GM18511 (cell line): ENCODE results near the gene CRLF2.
"Not testable (repeated sequence)": the region's sequence is repeated elsewhere in the genome, so short reads cannot be mapped to it uniquely, and the experiment has no call there.

Source experiments
- ATAC-seq: cut with Tn5 transposase; IDR thresholded peaks from one replicate; pipeline ENCODE4 v1.9.1; 2021; ENCODE audit warnings: mild to moderate bottlenecking, moderate library complexity; ENCODE audit not compliant: unreplicated experiment

The CRLF2 gene

DNA sequence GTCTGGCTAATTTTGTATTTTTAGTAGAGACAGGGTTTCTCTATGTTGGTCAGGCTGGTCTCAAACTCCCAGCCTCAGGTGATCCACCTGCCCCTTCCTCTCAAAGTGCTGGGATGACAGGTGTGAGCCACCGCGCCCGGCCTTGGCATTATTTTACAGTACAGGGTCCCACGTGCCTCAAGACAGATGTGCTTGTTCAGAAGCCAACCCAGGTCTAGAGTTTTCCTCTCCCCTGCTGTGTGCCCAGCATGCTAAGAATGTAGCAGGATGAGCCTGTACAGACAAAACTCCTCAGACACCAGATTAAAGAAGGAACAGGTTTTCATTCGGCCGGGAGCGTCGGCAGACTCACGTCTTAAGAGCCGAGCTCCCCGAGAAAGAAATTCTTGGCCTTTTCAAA lies 42.2 kb downstream of the CRLF2 start:
- ATAC-seq = no peak

DNA sequence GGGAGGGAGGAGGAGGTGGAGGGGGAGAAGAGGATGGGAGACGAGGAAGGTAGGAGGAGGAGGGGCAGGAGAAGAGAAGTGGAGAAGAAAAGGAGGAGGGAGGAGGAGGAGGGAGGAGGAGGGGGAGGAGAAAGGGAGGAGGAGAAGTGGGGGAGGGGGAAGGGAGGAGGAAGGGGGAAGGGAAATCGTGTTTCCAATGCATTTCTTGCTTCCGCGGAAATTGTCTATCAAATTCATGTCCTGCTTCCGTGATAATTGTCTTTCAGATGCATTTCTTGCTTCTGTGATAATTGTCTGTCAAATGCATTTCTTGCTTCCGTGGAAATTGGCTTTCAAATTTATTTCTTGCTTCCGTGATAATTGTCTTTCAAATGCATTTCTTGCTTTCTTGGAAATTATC lies 43.3 kb downstream of the CRLF2 start:
- no peak for ATAC-seq

DNA sequence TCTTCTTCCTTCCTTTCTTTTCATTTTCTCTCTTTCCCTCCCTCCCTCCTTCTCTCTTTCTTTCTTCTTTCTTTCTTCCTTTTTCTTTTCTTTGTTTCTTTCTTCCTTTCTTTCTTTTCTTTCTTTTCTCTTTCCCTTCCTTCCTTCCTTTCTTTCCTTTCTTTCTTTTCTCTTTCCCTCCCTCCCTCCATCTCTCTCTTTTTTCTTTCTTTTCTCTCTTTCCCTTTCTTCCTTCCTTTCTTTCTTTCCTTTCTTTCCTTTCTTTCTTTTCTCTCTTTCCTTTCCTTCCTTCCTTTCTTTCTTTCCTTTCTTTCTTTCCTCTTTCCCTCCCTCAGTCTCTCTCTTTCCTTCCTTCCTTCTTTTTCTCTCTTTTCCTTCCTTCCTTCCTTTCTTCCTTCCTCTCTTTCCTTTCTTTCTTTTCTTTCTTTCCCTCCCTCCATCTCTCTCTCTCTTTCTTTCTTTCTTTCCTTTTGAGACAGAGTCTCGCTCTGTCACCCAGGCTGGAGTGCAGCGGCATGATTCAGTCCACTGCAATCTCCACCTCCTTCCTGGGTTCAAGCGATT lies 44.4 kb downstream of the CRLF2 start:
- ATAC-seq = no peak

DNA sequence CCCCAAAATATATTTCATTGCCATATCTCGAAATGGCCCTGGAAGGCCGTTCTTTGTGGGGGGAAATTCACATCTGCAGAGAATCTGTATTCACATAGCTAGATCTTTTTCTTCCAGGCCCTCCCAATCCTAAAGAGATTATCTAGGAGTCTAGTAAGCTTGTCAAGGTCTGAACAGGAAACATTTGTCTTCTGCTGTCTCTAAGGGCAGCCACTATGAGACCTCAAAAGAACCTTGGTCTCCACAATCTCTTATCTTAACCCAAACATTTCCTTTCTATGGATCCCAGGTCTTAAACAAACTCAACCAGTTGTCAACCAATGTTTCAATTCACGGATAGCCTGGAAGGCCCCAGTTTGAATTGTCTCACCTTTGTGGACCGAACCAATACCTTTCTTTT lies 45.0 kb downstream of the CRLF2 start:
- ATAC-seq = no peak

DNA sequence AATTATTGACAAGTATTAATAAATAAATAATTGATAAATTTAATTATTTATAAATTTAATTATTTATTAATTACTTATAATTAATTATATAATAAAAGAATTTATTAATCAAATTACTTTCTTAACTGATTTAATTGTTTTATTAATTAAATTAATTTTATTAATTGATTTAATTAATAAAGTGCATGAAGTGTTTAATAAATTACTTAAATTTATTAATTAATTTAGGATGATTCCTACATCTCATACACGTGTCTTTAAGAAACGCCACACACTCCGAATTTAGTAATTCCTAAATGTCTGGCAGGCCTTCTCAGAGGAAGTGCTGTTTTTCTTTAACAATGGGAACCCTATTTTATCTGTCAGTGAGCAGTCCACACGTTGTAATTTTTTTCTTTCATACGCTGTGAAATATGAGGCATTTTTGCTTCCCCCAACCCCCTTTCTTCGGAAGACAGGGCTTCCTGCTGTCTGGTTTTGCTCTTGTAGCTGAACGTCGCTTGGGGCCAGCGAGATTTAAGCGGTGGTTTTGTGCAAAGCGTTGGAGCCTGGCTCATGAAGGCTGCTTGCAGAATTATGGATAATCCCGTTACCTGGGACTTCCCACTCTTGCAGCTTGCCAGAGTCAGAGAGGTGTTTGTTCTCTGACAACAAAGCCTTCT lies 46.8 kb downstream of the CRLF2 start:
- peak; percentile 45 for ATAC-seq

DNA sequence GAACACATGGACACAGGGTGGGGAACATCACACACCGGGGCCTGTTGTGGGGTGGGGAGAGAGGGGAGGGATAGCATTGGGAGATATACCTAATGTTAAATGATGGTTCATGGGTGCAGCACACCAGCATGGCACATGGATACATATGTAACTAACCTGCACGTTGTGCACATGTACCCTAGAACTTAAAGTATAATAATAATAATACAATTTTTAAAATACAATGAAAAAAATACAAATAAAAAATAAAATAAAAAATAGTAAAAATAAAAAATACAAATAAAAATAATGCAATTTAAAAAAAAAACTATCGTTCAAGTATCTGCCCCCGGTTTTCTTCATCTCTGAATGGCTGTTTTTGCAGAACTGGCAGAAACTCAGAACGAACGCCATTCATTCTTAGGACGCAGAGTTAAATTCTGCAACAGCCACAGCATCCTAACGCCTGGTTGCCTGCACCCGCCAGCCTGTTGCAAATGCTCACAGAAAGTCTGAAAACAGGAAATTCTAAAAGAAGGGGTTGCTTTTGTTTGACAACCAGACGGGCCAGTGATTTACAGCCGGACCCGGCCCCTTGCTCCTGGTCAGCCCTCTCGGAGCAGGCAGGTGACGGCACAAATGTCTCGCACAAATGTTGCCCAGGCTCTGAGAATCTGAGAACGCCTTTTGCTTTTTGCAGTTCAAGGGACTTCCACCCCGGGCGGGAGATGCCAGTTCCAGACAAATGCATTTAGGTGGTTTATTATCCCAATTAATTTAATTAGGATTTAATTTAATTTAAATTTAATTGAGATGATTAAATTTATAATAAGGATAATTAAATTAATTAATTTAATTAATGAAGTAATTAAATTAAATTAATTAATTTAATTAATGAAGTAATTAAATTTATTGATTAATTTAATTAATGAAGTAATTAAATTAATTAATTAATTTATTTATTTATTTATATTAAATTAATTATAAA lies 47.8 kb downstream of the CRLF2 start:
- peak; percentile 64 for ATAC-seq

DNA sequence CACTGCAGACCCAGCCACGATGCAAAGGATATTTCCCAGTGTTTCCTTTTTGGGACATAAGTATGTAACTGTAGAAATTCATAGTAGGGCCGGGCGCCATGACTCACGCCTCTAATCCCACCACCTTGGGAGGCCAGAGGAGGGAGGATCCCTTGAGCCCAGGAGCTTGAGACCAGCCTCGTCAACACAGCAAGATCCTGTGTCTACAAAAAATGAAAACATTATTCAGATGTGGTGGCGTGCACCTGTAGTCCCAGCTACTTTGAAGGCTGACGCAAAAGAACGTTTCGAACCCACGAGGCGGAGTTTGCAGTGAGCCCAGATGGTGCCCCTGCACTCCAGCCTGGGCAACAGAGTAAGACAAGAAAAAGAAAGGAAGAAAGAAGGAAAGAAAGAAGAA lies 49.2 kb downstream of the CRLF2 start:
- no peak for ATAC-seq

DNA sequence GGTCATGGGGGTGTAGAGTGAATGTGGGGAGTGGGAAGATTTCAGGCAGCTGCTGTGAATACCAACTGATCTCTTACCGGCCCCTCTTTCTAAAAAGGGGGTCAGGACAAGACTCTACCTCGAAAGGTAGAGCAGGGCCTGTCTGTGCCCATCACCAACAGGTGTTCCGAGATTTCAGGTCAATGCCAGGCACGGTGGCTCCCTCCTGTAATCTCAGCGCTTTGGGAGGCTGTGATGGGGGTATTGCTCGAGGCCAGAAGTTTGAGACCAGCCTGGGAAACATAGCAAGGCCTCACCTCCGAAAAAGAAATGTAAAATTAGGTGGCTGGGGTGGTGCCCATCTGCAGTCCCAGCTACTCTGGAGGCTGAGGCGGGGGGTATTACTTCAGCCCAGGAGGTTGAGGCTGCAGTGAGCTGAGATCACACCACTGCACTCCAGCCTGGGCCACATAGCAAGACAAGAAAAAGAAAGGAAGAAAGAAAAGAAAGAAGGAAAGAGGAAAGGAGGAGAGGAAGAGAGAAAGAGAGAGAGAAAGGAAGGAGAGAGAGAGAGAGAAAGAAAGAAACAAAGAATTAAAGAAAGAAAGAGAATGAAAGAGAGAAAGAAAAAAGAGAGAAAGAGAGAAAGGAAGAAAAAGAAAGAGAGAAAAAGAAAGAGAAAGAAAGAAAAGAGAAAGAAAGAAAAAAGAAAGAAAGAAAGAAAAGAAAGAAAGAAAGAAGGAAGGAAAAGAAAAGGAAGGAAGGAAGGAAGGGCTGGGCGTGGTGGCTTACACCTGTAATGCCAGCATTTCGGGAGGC lies 50.1 kb downstream of the CRLF2 start:
- ATAC-seq = no peak

DNA sequence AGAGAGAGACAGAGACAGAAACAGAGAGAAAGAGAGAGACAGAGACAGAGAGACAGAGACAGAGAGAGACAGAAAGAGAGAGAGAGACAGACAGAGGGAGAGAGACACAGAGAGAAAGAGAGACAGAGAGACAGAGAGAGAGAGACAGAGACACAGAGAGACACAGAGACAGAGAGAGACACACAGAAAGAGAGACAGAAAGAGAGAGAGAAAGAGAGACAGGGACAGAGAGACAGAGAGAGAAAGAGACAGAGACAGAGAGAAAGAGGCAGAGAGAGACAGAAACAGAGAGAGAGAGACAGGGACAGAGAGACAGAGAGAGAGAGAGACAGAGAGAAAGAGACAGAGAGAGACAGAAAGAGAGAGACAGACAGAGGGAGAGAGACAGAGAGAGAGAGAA lies 52.9 kb downstream of the CRLF2 start:
- no peak for ATAC-seq

DNA sequence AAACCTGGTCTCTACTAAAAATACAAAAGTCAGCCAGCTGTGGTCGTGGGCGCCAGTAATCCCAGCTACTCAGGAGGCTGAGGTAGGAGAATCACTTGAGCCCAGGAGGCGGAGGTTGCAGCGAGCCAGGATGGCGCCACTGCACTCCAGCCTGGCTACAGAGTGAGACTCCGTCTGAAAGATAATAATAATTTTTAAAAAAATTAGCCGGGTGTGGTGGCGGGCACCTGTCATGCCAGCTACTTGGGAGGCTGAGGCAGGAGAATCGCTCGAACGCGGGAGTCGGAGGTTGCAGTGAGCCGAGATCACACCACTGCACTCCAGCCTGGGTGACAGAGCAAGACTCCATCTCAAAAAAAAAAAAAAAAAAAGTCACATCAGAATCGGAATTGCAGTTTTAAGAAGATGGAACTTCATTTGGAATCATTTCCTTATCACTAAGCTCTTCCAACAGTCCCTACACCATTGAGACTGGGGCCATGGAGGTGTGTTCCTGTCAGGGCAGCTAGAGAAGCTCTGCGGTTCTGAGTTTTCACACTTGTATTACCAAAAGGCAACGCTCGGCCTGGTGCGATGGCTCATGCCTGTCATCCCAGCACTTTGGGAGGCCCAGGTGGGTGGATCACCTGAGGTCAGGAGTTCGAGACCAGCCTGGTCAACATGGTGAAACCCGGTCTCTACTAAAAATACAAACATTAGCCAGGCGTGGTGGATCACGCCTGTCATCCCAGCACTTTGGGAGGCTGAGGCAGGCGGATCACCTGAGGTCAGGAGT lies 55.6 kb downstream of the CRLF2 start:
- ATAC-seq = not testable (repeated sequence)

DNA sequence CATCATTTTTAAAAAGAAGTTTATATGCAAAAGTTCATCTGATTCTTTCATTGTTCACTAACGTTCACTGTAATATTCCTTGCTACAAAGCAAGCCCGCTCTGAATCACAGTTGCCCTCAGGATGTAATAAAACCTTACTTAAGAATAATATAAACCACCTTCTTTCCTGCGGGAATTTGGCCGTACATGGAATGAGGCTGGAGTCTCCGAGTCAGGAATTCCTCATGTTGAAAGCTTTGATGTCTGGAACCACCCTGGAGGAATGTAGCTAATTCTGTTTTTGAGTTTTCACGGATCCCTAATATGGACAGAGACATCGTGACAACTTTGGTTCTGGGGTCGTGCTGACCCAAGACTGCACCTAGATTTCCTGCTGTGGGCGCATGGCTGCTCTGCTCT lies 58.5 kb downstream of the CRLF2 start:
- ATAC-seq = no peak

DNA sequence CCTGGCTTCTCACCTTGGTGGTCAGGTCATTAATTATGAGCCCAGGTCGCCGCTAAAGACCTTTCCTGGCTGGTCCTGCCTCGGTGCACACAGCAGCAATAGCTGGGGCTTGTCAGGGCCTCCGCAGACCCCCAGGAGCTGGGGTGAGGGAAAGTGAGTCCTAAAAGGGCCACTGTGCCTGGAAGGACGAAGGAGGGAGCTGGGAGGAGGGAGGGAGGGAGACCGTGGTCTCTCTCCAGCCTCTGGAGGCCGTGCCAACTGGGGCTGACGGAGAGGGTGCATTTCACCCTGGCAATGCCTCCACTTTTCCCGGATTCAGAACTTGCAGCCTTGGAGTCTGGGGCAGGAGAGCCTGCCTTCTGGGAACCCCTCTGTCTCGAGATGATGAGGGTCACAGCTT lies 60.4 kb downstream of the CRLF2 start:
- no peak for ATAC-seq

DNA sequence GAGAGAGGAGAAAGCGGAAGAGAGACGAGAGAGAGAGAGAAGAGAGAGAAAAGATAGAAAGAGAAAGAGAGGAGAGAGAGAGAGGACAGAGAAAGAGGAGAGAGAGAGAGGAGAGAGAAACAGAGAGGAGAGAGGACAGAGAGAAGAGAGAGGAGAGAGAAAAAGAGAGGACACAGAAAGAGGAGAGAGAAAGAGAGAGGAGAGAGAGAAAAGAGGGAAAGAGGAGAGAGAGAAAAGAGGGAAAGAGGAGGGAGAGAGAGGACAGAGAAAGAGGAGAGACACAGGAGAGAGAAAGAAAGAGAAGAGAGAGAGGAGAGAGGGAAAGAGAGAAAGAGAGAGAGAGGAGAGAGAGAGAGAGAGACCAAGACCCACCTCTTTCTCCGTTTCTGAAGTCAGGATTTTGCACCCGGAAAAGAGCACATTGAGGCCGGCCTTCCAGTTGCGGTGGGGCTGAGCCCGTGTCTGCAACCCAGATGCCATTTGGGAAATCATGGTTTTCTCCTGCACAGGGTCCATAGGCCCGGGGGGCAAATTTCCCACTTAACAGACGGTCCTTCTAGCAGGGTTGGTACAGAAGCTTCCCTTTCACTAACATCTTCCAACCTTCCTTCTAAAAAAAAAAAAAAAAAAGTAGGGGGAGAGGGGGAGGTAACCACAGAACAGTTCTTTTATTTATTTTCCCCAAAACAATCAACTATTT lies 60.9 kb downstream of the CRLF2 start:
- ATAC-seq = no peak

DNA sequence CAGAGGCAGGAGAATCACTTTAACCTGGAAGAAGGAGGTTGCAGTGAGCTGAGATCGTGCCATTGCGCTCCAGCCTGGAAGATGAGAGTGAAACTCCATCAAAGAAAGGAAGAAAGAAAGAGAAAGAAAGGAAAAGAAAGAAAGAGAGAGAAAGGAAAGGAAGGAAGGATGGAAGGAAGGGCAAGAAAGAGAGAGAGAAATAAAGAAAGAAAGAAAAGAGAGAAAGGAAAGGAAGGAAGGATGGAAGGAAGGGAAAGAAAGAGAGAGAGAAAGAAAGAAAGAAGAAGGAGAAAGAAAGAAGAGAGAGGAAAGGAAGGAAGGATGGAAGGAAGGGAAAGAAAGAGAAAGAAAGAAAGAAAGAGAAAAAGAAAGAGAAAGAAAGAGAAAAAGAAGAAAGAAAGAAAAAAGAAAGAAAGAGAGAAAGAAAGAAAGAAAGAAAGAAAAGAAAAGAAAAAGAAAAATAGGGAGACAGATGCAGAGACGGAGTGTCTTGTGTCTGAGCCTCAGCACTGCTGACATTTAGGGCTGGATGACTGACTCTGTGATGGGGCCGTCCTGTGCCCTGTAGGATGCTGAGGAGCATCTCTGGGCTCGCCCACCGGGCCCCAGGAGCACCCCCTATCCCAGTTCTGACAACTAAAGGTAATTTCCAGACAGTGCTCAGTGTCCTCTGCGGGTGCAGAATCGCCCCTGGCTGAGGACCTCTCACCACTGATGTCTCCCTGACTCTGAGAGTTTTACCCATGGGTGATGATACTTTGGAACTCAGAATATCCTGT lies 61.7 kb downstream of the CRLF2 start:
- no peak for ATAC-seq

DNA sequence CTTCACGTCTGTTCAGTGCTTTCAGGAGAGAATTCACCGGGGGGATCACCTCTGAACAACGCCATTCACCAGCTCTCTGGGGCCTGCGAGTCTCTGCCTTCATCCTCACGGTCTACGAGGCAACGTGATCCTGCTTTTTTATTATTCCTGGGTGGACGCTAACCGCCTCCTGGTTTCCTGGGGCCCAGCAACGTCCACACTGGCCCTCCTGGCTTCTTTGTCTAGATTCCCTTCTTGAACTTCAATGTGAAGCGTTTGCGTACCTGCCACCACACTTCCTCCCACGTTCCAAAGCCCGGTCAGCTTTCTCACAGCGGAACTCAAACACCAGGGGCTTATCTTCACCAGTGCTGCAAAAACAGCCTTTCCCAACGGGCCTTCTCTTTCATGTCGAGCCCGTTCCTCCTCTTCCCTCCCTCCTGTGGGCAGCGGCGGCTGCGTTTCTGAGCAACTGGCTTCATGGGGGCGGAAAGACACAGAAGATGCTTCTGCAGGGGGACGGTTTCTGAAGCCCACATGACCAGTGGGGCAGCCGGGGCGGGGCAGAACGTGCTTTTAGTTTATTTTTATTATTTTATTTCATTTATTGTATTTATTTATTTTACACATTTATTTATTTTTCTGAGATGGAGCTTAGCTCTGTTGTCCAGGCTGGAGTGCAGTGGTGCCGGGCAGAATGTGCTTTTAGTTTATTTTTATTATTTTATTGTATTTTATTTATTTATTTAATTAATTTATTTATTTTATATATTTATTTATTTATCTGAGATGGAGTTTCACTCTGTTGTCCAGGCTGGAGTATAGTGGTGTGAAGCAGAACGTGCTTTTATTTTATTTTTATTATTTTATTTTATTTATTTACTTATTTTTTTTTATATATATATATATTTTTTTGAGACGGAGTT lies 64.6 kb downstream of the CRLF2 start:
- no peak for ATAC-seq

DNA sequence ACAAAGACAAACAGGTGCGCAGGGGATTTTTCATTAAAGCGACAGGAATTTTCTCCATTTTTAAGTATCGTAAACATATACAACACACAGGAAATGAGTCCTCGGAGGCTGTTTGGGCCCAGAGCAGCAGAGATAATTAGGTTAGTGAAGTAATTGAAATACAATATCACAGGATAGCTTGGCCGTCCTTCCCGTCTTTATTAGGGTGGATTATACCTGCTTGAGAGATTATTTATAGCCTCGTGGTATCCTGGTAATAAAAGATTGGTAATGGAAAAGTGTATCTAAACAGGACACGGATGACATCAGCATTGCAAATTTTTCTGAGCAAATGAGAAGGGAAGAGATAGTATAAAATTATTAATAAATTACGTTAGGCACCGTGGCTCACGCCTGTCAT lies 68.2 kb downstream of the CRLF2 start:
- no peak for ATAC-seq
